HG02981 (cell line): ENCODE results near the gene MPP1.

Experiments
- ATAC-seq: cut with Tn5 transposase; IDR thresholded peaks from one replicate; pipeline ENCODE4 v1.9.1; 2021; ENCODE audit warnings: mild to moderate bottlenecking, moderate library complexity; ENCODE audit not compliant: unreplicated experiment

The MPP1 gene

DNA sequence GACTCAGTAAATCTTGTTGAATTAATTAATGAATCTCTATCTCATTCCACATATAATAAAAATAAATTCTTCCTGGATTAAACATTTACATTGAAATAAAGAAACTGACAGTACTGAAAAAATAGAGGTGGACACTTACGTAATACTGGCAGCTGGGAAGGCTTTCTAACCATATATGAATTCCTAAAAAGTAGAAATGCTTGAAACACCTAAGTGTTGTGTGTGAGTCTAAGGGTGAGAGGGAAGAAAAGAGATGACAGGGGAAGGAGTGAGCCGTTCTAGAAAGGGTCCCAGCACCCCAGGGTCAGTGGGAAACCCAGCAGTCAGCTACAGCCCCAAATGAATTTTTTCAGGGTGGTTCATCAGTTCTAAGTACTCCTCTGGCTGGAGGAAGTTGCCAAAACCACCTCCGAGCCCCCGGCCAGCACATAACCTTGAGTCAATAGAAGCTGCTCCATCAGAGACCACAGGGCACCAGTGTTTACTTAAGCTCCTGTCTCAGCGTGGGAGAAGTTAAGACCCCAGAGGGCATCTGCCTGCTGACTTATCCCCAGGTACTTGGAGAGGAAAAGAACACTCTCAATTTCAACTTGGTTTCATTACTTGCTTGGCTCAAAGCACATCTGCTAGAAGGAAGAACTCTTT, 72.7 kb downstream of the MPP1 start:
- ATAC-seq: no peak

- no peak for ATAC-seq
Measured at GRCh38 chrX:154731881-154732280, 73.4 kb downstream of the MPP1 start.

- no peak for ATAC-seq
Measured at GRCh38 chrX:154731184-154731583, 74.1 kb downstream of the MPP1 start.

GRCh38 chrX:154730253-154730891, 74.9 kb downstream of the MPP1 start:
- ATAC-seq: no peak

DNA sequence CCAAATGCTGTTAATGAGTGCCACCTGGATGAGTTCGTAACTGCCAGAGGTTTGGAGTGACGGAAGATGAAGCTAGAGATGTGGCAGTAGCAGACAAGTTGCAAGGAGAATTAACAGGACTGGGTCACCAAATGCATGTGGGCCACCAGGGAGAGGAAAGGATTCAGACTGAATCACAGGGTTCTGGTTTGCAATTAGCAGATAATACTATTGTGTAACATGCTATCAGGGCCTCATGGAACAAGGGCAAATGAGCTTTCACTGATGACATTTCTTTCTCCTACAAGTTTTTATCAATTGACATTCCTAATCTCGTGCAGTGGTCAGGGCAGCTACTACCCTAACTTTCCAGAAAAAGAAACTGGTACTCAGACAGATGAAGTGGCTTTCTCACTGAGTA, 75.8 kb downstream of the MPP1 start:
- no peak for ATAC-seq
